Activated naive CD4-positive, alpha-beta T cell treated with anti-CD3 and anti-CD28 coated beads, Interleukin-2, amount 50 U/mL, for 16 hours (primary cell): ENCODE data around the gene SLC25A11.
"Not testable (repeated sequence)": the region's sequence is repeated elsewhere in the genome, so short reads cannot be mapped to it uniquely, and the experiment has no call there.

Experiments used
- DNase-seq: peaks from one replicate; pipeline ENCODE4 v3.0.0-alpha.2; 2020

SLC25A11 gene

GRCh38 chr17:4944554-4945175, 4.8 kb upstream of the SLC25A11 start:
- DNase-seq: peak; percentile 28

DNA sequence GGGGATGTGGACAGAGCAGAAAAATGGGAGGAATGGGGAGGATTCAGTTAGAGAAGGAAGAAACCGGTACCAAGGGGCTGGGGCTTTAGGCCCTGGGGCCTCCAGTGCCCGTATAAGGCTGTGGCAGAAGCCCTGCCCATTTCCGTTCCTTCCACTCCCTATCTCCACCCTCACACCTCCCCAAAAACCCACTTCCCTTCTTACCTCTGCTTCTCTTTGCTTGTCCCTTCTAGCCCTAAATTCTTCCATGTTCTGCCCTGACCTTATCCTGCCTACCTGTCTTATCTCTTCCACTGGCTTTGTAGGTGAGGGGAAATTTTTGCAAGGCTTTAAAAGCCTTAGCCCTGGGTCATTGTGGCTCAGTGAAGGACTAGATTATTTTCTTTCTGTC, 4.3 kb upstream of the SLC25A11 start:
- no peak for DNase-seq

GRCh38 chr17:4942760-4943508, 3.1 kb upstream of the SLC25A11 start:
- DNase-seq: no peak

DNA sequence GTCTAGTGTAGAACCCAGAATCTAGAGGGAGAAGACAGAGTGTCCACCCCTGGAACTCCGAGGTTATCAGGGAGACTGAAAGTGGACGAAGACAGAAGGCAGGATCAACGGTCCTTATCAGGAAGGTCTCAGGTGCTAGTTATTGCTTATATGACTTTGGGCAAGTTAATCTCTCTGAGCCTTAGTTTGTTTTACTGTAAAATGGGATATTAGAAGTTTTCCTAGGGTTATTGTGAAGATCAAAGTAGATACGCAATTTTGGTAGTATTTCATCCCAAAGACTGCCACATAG, 1.4 kb upstream of the SLC25A11 start:
- DNase-seq: no peak

GRCh38 chr17:4940555-4941318, 891 bp upstream of the SLC25A11 start:
- peak; percentile 28 for DNase-seq

GRCh38 chr17:4939546-4939795, 375 bp downstream of the SLC25A11 start:
- DNase-seq: no peak

GRCh38 chr17:4938688-4939545, 929 bp downstream of the SLC25A11 start:
- DNase-seq: no peak

DNA sequence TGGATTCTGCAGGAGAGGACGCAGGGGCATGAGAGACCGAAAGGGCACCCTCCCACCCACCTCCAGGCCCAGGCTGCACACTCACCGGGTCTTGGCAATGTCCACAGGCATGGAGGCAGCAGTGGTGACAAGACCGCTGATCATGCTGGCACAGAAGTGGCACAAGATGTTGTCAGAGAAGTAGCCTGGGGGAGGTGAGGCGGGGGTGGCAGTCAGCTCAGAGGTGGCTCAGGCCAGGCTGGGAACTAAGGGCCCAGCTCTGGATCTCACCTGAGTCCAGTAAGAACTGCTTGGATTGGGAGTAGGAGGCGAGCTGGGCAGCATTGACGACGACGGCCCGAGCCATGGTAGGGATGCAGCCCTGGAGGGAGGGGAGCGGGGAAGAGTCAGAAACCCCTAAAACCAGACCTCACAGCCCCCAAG, 1.8 kb downstream of the SLC25A11 start:
- no peak for DNase-seq

DNA sequence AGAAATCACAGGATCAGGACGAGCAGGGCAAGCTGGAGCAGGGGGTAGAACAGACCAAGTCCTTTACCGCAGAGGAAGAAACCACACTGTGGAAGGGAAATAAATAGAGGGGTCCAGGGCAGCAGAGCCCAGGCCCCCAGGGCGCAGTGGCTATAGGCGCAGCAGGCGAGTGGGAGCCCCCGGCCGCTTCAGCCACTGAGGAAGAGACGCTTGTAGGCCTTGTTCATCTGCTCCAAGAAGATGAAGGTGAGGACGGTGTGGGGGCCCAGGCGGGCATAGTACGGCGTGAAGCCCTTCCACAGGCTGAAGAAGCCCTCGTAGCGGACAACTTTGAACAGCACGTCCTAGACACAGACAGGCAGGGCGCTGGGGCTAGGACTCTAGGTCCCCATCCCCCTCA, 2.3 kb downstream of the SLC25A11 start:
- DNase-seq: no peak

DNA sequence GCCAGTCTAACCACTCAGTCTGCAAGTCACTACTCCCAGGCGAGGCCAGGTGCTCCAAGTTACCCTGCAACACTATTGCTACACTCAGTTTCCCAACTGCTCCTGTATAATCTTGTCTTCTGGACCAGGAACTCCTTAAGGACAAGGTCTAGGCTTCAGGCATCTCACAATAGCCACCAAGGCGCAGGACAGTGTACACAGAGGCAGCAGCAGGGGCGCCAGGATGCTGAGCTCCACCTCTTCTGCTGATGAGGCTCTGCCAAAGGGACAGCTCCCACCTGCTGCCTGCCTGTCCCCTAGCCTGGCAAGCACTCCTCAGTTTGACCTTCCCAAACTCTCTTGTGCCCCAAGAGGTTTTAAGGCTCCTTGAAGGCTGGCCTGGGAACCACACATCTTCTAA, 3.4 kb downstream of the SLC25A11 start:
- DNase-seq: no peak

DNA sequence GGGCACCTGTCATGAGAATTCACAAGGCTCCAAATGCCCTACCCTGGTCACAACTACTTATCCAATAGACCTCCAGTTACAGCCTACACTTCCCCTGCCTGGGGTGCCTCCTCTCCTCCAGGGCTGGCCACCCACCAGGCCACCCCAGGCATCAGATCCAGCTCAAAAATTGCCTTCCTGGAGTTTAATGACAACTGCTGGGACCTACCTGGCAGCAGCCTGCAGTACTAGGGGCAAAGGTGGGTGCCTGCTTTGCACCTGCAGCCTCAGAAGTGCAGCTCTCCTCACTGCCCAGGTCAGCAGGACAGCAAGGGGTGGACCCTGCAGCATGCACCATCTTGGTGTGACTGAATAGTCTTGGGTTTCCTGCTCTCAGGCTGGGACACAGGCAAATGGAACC, 4.2 kb downstream of the SLC25A11 start:
- DNase-seq: no peak

- DNase-seq: no peak
Measured at GRCh38 chr17:4934173-4934979, 5.5 kb downstream of the SLC25A11 start.

- no peak for DNase-seq
Measured at GRCh38 chr17:4933646-4934045, 6.2 kb downstream of the SLC25A11 start.

GRCh38 chr17:4932756-4933155, 7.1 kb downstream of the SLC25A11 start:
- DNase-seq: no peak

DNA sequence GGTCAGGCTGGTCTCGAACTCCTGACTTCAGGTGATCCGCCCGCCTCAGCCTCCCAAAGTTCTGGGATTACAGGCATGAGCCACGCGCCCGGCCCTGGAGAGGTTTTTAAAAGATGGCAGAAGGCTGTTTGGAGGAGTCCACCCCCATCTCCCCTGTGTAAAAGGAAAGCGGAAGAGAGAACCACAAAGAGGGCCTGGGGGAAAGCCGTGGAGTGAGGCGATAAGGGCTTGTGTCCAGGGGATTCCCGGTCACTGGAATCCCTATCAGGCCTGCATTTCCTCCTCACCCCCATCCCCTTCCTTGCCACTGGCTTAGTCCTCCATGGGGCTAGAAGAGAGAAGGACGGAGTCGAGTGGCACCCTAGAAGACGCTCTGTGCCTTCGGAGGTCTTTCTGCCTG, 7.9 kb downstream of the SLC25A11 start, which contains the start of gene GP1BA:
TSS of gene GP1BA (plus strand) at position 315 of the 400 bp plus-strand sequence. CDS start 328 bp downstream, outside the sequence.
- DNase-seq: no peak

GRCh38 chr17:4928881-4929280, 11.0 kb downstream of the SLC25A11 start:
- DNase-seq: no peak

GRCh38 chr17:4926577-4927335, 13.1 kb downstream of the SLC25A11 start:
- DNase-seq: not testable (repeated sequence)

DNA sequence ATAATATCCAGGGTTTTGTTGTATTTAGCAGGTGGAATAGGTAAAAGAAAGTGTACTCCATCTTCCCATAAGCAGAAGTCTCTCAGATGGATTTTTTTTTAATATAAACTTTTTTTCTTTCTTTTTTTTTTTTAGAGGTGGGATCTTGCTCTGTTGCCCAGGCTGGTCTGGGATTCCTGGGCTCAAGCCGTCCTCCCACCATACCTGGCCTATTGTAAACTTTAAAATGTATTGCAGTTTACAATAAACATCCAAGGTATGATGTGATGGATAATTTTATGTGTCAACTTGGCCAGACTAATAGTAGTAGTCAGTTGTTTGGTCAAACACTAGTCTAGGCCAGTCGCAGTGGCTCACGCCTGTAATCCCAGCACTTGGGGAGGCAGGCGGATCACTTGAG, 18.5 kb downstream of the SLC25A11 start:
- DNase-seq: no peak

DNA sequence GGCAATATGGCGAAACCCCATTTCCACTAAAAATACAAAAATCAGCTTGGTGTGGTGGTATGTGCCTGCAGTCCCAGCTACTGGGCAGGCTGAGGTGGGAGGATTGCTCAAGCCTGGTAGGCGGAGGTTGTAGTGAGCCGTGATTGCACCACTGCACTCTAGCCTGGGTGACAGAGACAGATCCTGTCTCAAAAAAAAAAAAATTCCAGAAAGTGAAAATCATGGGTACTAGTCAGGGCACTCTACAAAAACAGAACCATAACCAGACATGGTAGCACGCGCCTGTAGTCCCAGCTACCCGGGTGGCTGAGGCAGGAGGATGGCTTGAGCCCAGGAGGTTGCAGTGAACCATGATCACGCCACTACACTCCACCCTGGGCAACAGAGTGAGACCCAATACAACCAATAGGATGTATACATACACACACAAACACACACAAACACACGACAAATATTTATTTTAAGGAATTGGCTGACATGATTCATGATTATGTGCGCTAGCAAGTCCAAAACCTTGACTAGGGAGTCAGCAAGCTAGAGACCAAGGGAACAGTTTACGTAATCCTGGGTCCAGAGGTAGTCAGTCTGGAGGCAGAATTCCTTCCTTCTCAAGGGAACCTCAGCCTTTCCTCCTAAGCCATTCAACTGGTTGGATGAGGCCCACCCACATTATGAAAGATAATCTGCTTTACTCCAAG, 19.3 kb downstream of the SLC25A11 start:
- DNase-seq: no peak

DNA sequence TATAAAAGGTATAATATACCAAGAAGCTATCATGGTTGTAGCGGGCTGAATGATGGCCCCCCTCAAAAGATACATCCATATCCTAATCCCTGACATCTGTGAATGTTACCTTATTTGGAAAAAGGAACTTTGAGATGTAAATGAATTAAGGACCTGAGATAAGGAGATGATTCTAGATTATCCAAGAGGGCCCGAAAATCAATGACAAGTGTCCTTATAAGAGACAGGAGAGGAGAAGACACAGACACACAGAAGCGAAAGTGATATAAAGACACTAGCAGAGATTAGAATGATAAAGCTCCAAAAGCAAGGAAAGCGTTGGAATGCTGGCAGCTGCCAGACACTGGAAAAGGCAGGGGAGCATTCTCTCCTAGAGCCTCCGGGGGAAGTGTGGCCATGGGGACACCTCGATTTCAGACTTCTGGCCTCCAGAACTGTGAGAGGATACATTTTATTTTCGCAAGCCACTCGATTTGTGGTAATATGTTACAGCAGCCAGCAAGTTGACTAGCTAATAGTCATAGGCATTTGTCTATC, 20.3 kb downstream of the SLC25A11 start:
- no peak for DNase-seq

DNA sequence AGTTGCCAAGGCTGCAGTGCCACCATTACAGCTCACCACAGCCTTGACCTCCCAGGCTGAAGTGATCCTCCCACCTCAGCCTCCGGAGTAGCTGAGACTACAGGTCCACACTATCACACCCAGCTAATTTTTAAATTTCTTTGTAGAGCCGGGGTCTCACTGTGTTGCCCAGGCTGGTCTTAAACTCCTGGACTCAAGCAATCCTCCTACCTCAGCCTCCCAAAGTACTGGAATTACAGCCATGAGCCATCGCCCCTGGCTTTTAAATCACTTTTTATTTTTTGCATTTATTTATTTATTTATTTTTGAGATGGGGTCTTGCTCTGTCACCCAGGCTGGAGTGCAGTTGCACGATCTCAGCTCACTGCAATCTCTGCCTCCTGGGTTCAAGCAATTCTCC, 25.3 kb downstream of the SLC25A11 start:
- not testable (repeated sequence) for DNase-seq
